GM18505 (cell line): ENCODE measurements around the gene SHISA7.
"Not testable (repeated sequence)": the region's sequence is repeated elsewhere in the genome, so short reads cannot be mapped to it uniquely, and the experiment has no call there.

ENCODE experiments used
- ATAC-seq: cut with Tn5 transposase; IDR thresholded peaks from one replicate; pipeline ENCODE4 v1.9.1; 2021; ENCODE audit not compliant: unreplicated experiment
- POLR2A ChIP-seq: IDR thresholded peaks from 4 replicates; pipeline ENCODE4 v1.6.1; 2011; ENCODE audit warnings: borderline replicate concordance; ENCODE audit not compliant: insufficient read depth, insufficient read length; ENCODE audit errors: extremely low read depth

SHISA7 gene

DNA sequence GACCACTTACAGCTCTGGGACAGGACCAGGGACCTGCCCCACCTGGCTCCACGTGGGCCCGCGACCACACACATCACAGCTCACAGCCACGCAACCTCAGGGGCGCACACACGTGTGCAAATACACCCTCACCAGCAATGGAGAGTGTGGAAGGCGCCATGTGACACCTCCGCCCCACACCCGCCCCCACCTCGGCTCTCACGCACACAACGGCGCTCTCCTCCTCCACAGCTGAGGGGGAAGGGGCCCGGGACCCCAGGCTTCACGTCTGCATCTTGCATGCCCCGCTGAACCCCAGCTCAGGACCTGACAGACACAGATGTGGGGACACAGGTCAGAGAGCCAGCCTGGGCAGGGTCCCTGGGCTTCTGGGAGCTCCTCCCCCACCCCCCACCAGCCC is 6.4 kb upstream of the SHISA7 start:
- TF ChIP-seq POLR2A: no peak
- ATAC-seq: no peak

DNA sequence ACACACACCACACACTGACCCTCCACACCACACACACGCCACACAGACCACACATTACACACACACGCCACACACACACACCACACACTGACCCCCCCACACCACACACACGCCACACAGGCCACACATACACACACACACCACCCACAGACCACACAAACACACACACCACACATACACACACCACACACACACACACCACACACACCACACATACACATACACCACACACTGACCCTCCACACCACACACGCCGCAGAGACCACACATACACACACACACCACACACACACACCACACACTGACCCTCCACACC is 5.0 kb upstream of the SHISA7 start:
- ATAC-seq: not testable (repeated sequence)

DNA sequence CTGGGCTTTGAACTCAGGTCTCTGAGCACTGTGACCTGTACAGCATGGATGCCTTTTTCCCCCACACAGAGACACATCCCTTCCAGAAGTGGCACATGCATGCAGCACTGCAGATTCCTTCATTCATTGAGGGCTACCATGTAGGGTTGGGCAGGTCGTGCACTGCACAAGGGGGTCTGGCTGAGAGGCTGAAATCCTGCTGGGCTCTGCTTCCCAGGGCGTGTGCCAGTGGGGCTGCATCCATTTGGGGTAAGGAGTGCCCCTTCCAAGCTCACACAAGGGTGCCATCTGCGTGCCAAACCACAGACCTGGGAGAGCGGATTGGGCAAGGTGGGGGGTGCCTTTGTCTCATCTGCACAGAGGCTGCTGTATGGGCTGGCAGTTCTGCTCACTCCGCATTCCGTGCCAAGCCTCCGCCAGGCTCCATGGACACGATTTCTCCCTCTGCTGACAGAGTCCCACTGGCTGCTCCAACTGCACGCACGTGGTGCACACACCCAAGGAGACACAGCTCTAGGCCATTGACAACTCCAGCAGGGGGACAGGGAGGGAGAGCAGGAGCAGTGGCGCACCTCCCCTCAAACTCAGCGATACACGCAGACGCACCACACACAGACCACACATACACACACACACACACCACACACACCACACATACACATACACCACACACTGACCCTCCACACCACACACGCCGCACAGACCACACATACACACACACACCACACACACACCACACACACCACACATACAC is 4.5 kb upstream of the SHISA7 start:
- no peak for ATAC-seq
- no peak for TF ChIP-seq POLR2A

DNA sequence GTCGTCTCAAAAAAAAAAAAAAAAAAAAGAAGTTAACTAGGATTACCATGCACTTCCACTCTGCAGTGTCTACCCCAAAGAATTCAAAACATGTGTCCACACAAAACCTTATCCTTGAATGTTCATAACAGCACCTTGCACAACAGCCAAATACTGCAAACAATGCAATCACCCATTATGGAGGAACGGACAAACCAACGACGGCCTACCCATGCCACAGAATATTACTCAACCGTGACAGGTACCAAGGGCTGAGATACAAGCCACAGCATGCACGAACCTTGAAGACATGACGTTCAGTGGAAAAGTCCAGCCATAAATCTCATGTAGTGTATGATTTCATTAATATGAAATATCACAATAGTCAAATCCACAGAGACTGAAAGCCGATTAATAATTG is 3.0 kb upstream of the SHISA7 start:
- TF ChIP-seq POLR2A: no peak
- ATAC-seq: no peak

DNA sequence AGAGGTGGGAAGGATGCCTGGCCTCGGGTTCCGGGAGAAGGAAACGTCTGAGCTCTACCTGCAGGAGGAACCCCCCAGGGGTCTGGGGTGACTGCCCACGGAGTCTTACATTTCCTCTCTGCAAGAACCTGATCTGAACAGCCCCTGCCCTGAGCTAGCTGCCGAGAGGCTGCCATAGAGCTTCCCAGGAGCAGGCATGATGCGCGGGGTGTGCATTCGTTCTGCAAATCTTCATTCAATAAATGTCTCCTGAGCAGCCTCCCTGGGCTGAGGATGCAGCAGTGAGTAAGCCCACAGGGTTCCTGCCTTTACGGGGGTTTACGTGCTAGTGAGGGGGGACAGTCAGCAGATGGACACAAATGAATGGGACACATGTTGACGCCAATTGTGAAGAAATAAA is 1.5 kb upstream of the SHISA7 start:
- no peak for ATAC-seq
- no peak for TF ChIP-seq POLR2A

DNA sequence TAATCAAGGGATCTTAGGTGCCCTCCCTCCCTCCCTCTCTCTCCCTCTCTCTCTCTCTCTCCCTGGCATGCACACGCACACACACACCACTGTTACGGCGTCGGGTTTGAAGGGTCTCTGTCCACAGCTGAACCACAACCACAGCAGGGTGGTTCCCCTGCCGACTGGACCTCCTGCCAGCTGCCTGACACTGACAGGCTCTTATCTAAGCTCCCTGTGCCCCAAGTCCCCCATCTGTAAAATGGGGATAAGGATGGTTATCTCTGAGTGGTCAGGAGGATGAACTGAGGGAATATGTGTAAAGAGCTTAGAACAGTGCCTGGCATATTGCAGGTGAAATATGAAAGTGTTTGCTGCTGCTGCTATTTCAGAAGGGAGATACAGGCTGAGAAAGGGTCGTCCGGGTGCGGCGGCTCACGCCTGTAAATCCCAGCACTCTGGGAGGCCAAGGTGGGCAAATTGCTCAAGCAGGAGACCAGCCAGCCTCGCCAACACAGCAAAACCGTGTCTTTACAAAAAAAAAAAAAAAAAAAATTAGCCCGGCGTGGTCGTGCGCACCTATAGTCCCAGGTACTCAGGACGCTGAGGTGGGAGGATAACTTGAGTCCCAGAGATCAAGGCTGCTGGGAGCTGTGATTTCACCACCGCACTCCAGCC is 852 bp upstream of the SHISA7 start:
- no peak for TF ChIP-seq POLR2A
- no peak for ATAC-seq

DNA sequence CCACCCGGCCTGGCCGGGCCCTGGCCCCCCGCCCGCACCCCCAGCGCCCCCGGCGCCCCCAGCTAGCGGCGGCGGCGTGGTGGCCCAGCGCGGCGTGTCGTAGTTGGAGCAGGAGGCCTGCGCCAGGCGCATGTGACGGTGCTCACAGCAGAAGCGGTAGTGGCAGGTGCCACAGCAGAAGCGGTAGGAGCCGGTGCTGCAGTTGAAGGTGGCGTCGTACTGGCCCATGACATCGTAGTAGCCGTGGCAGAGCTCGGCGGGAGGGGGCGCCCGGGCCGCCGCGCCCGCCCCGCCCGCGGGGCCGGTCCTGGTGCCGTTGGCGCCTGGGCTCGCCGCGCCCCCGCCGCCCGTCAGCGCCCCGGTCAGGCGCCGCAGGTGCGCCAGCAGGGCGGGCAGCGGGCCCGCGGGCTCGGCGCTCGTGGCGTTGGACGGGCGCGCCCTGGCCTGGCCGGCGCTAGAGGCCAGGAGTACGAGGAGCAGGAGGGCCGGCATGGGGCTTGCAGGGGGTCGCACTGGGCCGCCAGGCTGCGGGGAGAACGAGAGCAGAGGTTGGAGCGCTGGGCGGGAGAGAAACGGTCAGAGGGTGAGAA is 633 bp downstream of the SHISA7 start:
- no peak for ATAC-seq
- no peak for TF ChIP-seq POLR2A

DNA sequence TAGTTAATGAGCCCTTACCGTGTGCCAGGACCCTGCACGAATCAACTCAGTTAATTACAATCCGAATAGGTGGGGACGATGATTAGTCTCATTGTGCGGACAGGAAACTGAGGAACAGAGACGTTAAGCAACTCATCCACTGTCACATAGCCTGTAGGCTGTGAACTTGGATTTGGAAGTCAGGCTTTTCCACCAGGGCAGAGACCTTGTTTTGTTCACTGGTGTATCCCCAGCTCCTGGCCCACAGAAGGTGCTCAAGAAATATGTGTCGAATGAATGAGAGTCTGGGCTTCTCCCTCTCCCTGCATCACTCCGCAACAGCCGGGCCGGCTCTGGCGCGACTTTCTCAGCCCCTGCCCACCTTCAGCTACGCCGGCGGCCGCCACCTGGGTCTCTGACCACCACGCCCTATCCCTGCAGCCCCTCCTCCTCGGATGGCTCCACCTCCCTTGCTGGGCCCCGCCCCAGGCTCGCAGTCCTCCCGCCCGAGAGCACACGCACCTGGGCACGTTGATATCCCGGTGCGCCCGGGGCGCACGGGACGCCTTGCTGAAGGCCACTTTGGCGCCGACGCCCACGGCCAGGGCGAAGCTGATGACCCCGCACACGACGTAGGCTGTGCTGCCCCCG is 1.3 kb downstream of the SHISA7 start:
- ATAC-seq: no peak
- TF ChIP-seq POLR2A: no peak

DNA sequence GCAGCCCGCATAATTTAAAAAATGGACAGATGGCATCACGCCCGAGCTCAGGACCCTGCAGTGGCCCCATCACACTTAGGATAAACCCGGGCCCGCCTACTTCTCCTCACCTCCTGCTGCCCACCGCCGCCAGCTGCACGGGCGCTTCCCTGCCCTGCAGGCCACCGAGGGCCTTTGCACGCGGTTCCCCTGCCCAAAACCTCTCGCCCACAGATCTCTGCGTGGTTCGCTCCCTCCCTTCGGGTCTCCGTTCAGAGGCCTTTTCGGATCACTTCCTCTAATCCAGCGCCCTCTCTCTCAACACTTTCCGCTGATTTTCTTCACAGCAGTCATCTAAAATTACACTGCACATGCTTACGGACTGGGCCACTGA is 1.8 kb downstream of the SHISA7 start:
- no peak for ATAC-seq
- TF ChIP-seq POLR2A: no peak

DNA sequence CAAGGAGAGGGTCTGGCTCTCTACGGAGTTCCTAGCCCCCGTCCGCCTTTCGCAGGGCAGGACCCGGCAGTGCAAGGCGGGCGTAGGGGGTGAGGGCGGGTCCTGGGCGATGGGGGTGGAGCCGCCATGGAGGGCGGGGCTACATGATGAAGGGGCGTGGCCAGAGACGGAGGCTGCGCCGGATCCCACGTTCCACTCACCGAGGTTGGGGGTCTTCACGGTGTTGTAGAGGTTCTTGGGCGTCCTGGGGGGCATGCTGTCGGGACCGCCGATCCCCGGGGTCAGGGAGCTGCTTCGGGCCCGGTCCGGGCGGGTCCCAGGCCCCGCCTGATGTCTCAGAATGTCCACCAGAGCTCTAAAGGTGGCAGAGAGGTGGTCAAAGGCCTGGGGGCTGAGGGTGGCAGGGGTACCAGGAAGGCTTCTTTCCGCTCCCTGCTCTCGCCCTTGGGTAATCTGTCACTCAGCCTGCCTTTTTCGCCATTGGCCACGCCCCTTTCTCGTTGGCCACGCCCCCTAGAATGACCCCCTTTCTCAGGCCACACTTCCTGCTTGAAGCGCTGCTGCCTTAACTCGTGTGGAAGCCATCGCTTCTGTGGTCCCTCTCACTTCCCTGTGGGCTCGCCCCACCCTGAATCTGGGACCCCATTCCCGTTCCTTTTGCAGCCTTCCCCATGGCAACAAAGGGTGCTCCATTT is 2.5 kb downstream of the SHISA7 start:
- ATAC-seq: no peak
- TF ChIP-seq POLR2A: no peak

DNA sequence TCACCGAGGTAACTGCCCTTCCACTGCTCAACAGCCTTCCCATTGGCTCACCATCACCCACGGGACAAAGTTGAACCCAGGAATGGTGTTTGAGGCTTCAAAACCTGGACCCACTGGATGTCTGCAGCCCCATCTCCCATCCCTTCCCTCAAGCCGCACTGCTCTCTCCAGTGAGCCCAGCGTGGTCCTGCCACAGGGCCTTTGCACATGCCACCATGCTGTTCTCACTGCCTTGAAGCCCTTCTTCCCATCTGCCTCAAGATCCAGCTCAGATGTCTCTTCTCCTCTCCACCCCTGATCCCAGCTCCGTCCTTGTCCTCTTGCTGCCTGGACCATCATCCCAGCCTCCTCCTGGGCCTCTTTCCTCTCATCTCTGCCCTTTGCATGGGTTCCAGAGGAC is 4.0 kb downstream of the SHISA7 start:
- no peak for ATAC-seq
- TF ChIP-seq POLR2A: no peak

DNA sequence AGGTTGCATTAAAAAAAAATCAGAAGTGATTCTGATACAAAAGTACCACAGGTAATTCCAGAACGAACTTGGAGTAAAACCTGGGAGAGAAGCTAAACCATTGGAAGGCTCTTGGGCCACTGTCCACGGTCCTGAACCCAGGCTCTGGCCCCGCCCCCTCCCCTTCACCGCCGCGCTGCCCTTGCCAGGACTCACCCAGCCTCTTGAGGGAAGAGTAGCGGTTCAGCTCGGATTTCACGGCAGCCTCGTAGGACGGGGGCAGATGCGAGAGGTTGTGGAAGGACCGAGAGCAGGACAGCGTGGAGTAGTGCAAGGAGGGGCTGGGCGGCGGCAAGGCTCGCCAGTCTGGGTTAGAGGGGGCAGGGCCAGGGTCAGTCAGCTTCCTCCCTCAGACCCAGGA is 5.7 kb downstream of the SHISA7 start:
- no peak for ATAC-seq
- TF ChIP-seq POLR2A: no peak

DNA sequence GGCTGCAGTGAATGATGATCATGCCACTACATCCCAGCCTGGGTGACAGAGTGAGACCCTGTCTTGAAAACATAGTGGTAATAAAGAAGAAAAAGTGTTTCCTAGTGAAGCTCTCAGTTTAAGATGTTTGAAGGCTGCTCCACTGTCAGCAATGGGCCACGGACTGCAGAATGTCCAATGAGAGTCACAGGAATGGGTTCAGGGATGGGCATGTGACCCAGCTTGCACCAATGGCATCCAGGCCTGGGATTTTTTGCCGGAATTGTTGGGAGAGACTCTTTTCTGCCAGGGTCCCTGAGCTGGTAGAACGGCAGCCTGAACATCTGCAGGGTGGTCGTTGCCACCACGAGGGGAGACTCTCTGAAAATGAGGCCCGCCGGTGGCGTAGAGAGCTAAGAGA is 6.3 kb downstream of the SHISA7 start:
- ATAC-seq: no peak
- TF ChIP-seq POLR2A: no peak
